K562 (cell line): ENCODE data around the gene ZDHHC11. TPM values are rescaled to one million over a fixed set of nuclear protein-coding genes. Genes with fewer than 3 reads are reported as not detected.
A peak's percentile ranks its signal among the peaks of the same experiment; 100 is the strongest.

Experiments
- ATAC-seq: fragments of 200-7000 bp; cut with Tn5 transposase; 3 replicates; pipeline ENCODE4 v1.9.1; 2020; ENCODE audit warnings: moderate library complexity
- BruUV-seq: library from RNA; stranded (reverse); fragments of 400-500 nt; replicated peaks from 2 replicates; lab custom pipeline; 2021; lab: Mats Ljungman, UMichigan
- CTCF ChIA-PET: fragments of 300-600 bp; formaldehyde crosslinking; extraction: SDS; loops from one replicate; lab custom pipeline; 2021; ENCODE audit warnings: low intra/inter-chr PET ratio; lab: Yijun Ruan, JAX
- POLR2A ChIA-PET: fragments of 300-600, 350-650 bp; sonication (Branson Sonifier 250); formaldehyde crosslinking; extraction: SDS; loops from one replicate; lab custom pipeline; 2021; ENCODE audit warnings: antibody characterized with exemption, inconsistent platforms; lab: Yijun Ruan, JAX
- DNase-seq, 4 experiments: peaks; one replicate each; pipeline versions ENCODE4 v3.0.0 to v3.0.0-alpha.2; 2011 to 2018; ENCODE audit warnings: low spot score in 3 of 4, mixed read lengths in 3 of 4; ENCODE audit errors: extremely low read depth in 1 of 4
- FAIRE-seq: peaks from 2 replicates; lab custom pipeline; 2011; peaks lifted over from hg19 to GRCh38; lab: Jason Lieb, UNC
- H2AFZ ChIP-seq: 2 replicates; pipeline ENCODE4 v1.6.0; 2011; ENCODE audit warnings: low read depth, low read length, control low read depth, inconsistent platforms
- H3K27ac ChIP-seq: fragments of 200-600 bp; 3 replicates; pipeline ENCODE4 v1.8.0; 2011; ENCODE audit warnings: low read depth, mild to moderate bottlenecking, control low read depth, inconsistent platforms, low read length, moderate library complexity, mixed read lengths; ENCODE audit errors: extremely low read depth
- H3K27me3 ChIP-seq, 2 experiments: fragments of 300-600 bp in 1 of 2; 2 replicates in 1 of 2; 3 replicates in 1 of 2; pipeline versions ENCODE4 v1.6.0 to v1.8.0; 2011; ENCODE audit warnings: inconsistent platforms in 2 of 2, low read length in 2 of 2, mild to moderate bottlenecking in 1 of 2, mixed read lengths in 1 of 2, moderate library complexity in 1 of 2; ENCODE audit not compliant: control insufficient read depth in 2 of 2, insufficient read depth in 2 of 2
- H3K36me3 ChIP-seq: fragments of 300-600 bp; 3 replicates; pipeline ENCODE4 v1.8.0; 2011; ENCODE audit warnings: mild to moderate bottlenecking, low read length, inconsistent platforms; ENCODE audit not compliant: control insufficient read depth, insufficient read depth
- H3K4me1 ChIP-seq, 2 experiments: fragments of 200-600 bp in 1 of 2; replicated peaks in 1 of 2; 2 replicates in 1 of 2; 3 replicates in 1 of 2; pipeline versions ENCODE4 v1.5.1 to v1.8.0; 2011; ENCODE audit warnings: inconsistent platforms in 2 of 2, low read length in 2 of 2, mild to moderate bottlenecking in 1 of 2, mixed read lengths in 1 of 2, moderate library complexity in 1 of 2; ENCODE audit not compliant: control insufficient read depth in 2 of 2, insufficient read depth in 2 of 2
- H3K4me2 ChIP-seq: 2 replicates; pipeline ENCODE4 v1.6.1; 2011; ENCODE audit warnings: low read length, control low read depth, inconsistent platforms, mixed read lengths; ENCODE audit not compliant: insufficient read depth
- H3K4me3 ChIP-seq: fragments of 200-600 bp; sonication (generic), shearing (Covaris generic); 2 replicates; pipeline ENCODE4 v1.5.1; 2016; ENCODE audit warnings: control low read depth, inconsistent platforms
- H3K79me2 ChIP-seq: fragments of 200-600 bp; 3 replicates; pipeline ENCODE4 v1.8.0; 2011; ENCODE audit warnings: low read length, inconsistent platforms; ENCODE audit not compliant: control insufficient read depth, insufficient read depth
- H3K9ac ChIP-seq, 2 experiments: 2 replicates each; pipeline versions ENCODE4 v1.6.0 to v1.6.1; 2011; ENCODE audit warnings: low read depth in 2 of 2, low read length in 2 of 2, control low read depth in 1 of 2, inconsistent platforms in 1 of 2, mild to moderate bottlenecking in 1 of 2, mixed read lengths in 1 of 2; ENCODE audit not compliant: insufficient read depth in 1 of 2
- H3K9me1 ChIP-seq: one replicate; pipeline ENCODE4 v1.6.0; 2011; ENCODE audit warnings: inconsistent platforms, mild to moderate bottlenecking, low read length, moderate library complexity; ENCODE audit not compliant: control insufficient read depth, insufficient read depth
- H3K9me3 ChIP-seq: replicated peaks from 2 replicates; pipeline ENCODE4 v1.5.1; 2011; ENCODE audit warnings: low read depth, low read length, inconsistent platforms; ENCODE audit not compliant: control insufficient read depth, insufficient read depth
- H4K20me1 ChIP-seq: replicated peaks from 2 replicates; pipeline ENCODE4 v1.6.1; 2011; ENCODE audit warnings: low read length, inconsistent platforms, mixed read lengths; ENCODE audit not compliant: control insufficient read depth, insufficient read depth
- DPF2 ChIP-seq: fragments of 450-650 bp; IDR thresholded peaks from 2 replicates; pipeline ENCODE4 v1.6.1; 2016
- FOS ChIP-seq: IDR thresholded peaks from 3 replicates; pipeline ENCODE4 v1.6.1; 2011; ENCODE audit not compliant: insufficient read length; ENCODE audit errors: extremely low read depth
- KLF1 ChIP-seq: fragments of 450-650 bp; IDR thresholded peaks from 2 replicates; pipeline ENCODE4 v1.6.1; 2016; ENCODE audit warnings: missing genetic modification characterization, missing compliant biosample characterization
- MYC ChIP-seq, 2 experiments: fragments of 250-450 bp in 1 of 2; sonication (Bioruptor Pico) in 1 of 2; IDR thresholded peaks; 2 replicates each; pipeline versions ENCODE4 v1.5.1 to v1.6.1; 2012 to 2021; ENCODE audit warnings: low read depth in 2 of 2, borderline replicate concordance in 1 of 2, improper control_type of control experiment in 1 of 2, low read length in 1 of 2, mild to moderate bottlenecking in 1 of 2, moderate library complexity in 1 of 2
- NCOR1 ChIP-seq: fragments of 450-650 bp; IDR thresholded peaks from 2 replicates; pipeline ENCODE4 v1.6.1; 2016; ENCODE audit warnings: mild to moderate bottlenecking, moderate library complexity
- NFYB ChIP-seq: IDR thresholded peaks from 2 replicates; pipeline ENCODE4 v1.6.1; 2011; ENCODE audit warnings: mild to moderate bottlenecking, moderate library complexity; ENCODE audit not compliant: insufficient read length; ENCODE audit errors: extremely low read depth
- PCBP1 ChIP-seq: fragments of 200-400 bp; formaldehyde crosslinking; IDR thresholded peaks from 2 replicates; pipeline ENCODE4 v1.6.1; 2018; ENCODE audit warnings: mild to moderate bottlenecking, low read depth, low read length; ENCODE audit not compliant: poor library complexity, severe bottlenecking
- POLR2G ChIP-seq: fragments of 200-400 bp; formaldehyde crosslinking; IDR thresholded peaks from 2 replicates; pipeline ENCODE4 v1.6.1; 2017; ENCODE audit warnings: low read depth, mild to moderate bottlenecking, antibody characterized with exemption, low read length, moderate library complexity
- RHOXF2B ChIP-seq: fragments of 250-450 bp; sonication (Bioruptor Pico); conservative IDR thresholded peaks from 2 replicates; pipeline ENCODE4 v1.5.1; 2021
- STAG1 ChIP-seq: sonication (generic); formaldehyde crosslinking; IDR thresholded peaks from 2 replicates; pipeline ENCODE4 v1.5.0; 2020; ENCODE audit warnings: missing genetic modification reagents, borderline replicate concordance
- WGBS: fragments of 100-300 bp; shearing (Covaris generic); methylation state at CpG from one replicate; pipeline ENCODE4 v1.1.6; 2016; ENCODE audit warnings: low coverage, mixed read lengths; ENCODE audit not compliant: insufficient coverage; ENCODE audit errors: missing lambda C conversion rate; 5-methylcytosine and 5-hydroxymethylcytosine counted together
- in situ Hi-C: fragments of 300-500 bp; cut with MboI; formaldehyde crosslinking; loops from 4 replicates; pipeline ENCODE4 v1.15.0; 2018; ENCODE audit warnings: inconsistent platforms, mixed read lengths
- intact Hi-C: fragments of 100-400 bp; cut with micrococcal nuclease; formaldehyde crosslinking; loops from 2 replicates; pipeline ENCODE4 v1.14.2; 2022
- polyA plus RNA-seq, 8 experiments: library from polyadenylated mRNA; depleted of rRNA in 4 of 8; stranded (reverse) in 5 of 8; unstranded in 3 of 8; fragments of >200 nt; fragmentation: Nextera tagmentation in 2 of 8; fragmentation: Illumina TruSeq in 1 of 8; extraction: Ambion mirVana in 2 of 8; extraction: Trizol in 1 of 8; gene quantifications; 2 replicates each; pipeline versions ENCODE4 v1.2.1 to v1.2.3, GENCODE V29; 2011 to 2014; ENCODE audit warnings: inconsistent platforms in 1 of 8, missing spikeins in 1 of 8
- total RNA-seq, 7 experiments: library from RNA; depleted of rRNA in 6 of 7; stranded (reverse); fragments of >200 nt in 6 of 7; fragmentation: Illumina TruSeq in 2 of 7; extraction: Trizol in 2 of 7; gene quantifications; 2 replicates each; pipeline versions ENCODE4 v1.2.1 to v1.2.3, GENCODE V29; 2011 to 2021; ENCODE audit warnings: low replicate concordance in 1 of 7
- TF ChIP-seq, protein P1 (sequence below): fragments of 250-450 bp; sonication (Bioruptor Pico); IDR thresholded peaks from 2 replicates; pipeline ENCODE4 v1.4.0; 2020; ENCODE audit warnings: mild to moderate bottlenecking, moderate library complexity, borderline replicate concordance
- TF ChIP-seq, protein P2 (sequence below), 2 experiments: IDR thresholded peaks in 1 of 2; conservative IDR thresholded peaks in 1 of 2; 2 replicates each; pipeline ENCODE4 v1.6.1; 2016; ENCODE audit warnings: low read depth in 2 of 2, mild to moderate bottlenecking in 1 of 2, missing compliant biosample characterization in 1 of 2, missing genetic modification characterization in 1 of 2, moderate library complexity in 1 of 2

The ZDHHC11 gene
- total and polyA plus RNA-seq, 9 of the 15 experiments (the other 6 are each of a cell fraction or from before 2014, with no cell fraction given): 0.07 to 2.3 (median 0.52) TPM

DNA sequence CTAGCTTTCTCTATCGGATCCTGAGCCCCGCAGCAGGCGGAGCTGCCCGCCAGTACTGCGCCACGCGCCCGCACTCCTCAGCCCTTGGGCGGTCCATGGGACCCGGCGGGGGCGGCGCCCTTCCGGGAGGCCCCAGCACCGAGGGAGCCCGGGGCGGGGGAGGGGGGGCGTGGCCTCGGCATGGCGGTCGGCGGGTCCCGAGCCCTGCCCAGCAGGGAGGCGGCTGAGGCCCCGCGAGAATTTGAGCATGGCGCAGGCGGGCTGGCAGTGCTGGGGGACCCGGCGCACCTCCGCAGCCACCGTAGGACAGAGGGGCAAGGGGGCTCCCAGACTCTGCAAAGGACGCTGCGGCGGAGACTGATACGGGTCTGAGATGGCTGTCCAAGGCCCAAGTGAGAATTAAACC, 73.0 kb downstream of the ZDHHC11 start (continued):
- TF ChIP-seq MYC (IDR thresholded peaks at IDR 0.05; ENCODE audit: low read depth, low read length): 0 out of 2 replicates have a peak, but pooled peaks have one; percentile 25
- TF ChIP-seq MYC (CRISPR knock-in tag; IDR thresholded peaks at IDR 0.05; ENCODE audit: borderline replicate concordance, low read depth): no peak
- TF ChIP-seq STAG1 (CRISPR knock-in tag): no peak

DNA sequence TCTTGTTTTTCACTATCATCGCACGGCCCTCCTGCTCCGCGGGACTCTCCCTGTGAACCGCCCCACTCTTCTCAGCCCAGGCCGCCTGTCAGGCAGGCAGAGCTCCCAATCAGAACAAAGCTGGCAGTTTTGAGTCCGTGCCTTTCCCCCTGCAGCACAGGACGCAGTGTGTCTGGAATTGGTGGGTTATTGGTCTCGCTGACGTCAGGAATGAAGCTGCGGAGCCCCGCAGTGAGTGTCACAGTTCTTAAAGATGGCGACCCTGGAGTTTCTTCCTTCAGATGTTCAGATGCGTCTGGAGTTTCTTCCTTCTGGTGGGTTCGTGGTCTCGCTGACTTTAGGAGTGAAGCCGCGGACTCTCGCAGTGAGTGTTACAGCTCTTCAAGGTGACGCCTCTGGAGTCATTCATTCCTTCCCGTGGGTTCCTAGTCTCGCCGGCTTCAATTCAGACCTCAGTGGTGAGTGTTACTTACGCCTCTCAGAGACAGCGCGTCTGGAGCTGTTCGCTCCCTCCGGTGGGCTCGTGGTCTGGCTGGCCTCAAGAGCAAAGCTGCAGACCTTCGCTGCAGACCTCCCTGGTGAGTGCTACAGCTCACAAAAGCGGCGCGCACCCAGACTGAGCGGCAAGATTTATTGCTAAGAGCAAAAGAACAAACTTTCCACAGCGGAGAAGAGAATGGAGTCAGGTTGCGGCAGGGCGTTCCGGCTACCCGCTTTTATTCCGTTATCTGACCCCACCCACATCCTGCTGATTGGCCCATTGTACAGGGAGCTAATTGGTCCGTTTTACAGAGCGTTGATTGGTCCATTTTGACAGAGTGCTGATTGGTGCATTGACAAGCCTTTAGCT, 73.7 kb downstream of the ZDHHC11 start:
- peak overlapping the region; percentile 68 for H3K4me2 ChIP-seq
- ChIA-PET CTCF (no interaction called here), POLR2A (no interaction called here)
- peak; percentile 60 to 77 (median 70) for DNase-seq
- in situ Hi-C loops: no loop called here
- BruUV-seq: TSS peak; percentile 57
- FAIRE-seq: peak; percentile 94
- peak; percentile 93 for ATAC-seq
- H4K20me1 ChIP-seq: no peaks in the 10 kb centered on the region; the same call in 1 of the 2 replicates
- H2AFZ ChIP-seq: peak overlapping the region; percentile 89
- peaks cover 0 to 21% of the 10 kb centered on the region in 2 experiments; a peak in 2 of 5 replicates for H3K27me3 ChIP-seq
- 0 out of 4 replicates have a peak overlapping the region, but pooled peaks of 1 of the 2 experiments have one; percentile 48 for H3K9ac ChIP-seq
- peak overlapping the region; percentile 34 for H3K4me3 ChIP-seq
- H3K27ac ChIP-seq: no peak overlapping the region
- no peaks in the 10 kb centered on the region for H3K79me2 ChIP-seq
- no peaks in the 10 kb centered on the region for H3K9me1 ChIP-seq
- peaks cover 0 to 22% of the 10 kb centered on the region in 2 experiments; a peak in 3 of 5 replicates for H3K4me1 ChIP-seq
- WGBS: 41% methylated on average over 42 of the region's 42 CpGs
- no peaks in the 10 kb centered on the region for H3K36me3 ChIP-seq
- H3K9me3 ChIP-seq: no peaks in the 10 kb centered on the region
- intact Hi-C loops: no loop called here
- TF ChIP-seq POLR2G (peak; percentile 56; the same call in 1 of the 2 replicates), PCBP1 (no peak), NFYB (peak; percentile 98), DPF2 (peak; percentile 42; the same call in 1 of the 2 replicates), KLF1 (tag) (0 out of 2 replicates have a peak, but pooled peaks have one; percentile 40), RHOXF2B (no peak), FOS (peak; percentile 50), NCOR1 (no peak)
- TF ChIP-seq, protein P1, sequence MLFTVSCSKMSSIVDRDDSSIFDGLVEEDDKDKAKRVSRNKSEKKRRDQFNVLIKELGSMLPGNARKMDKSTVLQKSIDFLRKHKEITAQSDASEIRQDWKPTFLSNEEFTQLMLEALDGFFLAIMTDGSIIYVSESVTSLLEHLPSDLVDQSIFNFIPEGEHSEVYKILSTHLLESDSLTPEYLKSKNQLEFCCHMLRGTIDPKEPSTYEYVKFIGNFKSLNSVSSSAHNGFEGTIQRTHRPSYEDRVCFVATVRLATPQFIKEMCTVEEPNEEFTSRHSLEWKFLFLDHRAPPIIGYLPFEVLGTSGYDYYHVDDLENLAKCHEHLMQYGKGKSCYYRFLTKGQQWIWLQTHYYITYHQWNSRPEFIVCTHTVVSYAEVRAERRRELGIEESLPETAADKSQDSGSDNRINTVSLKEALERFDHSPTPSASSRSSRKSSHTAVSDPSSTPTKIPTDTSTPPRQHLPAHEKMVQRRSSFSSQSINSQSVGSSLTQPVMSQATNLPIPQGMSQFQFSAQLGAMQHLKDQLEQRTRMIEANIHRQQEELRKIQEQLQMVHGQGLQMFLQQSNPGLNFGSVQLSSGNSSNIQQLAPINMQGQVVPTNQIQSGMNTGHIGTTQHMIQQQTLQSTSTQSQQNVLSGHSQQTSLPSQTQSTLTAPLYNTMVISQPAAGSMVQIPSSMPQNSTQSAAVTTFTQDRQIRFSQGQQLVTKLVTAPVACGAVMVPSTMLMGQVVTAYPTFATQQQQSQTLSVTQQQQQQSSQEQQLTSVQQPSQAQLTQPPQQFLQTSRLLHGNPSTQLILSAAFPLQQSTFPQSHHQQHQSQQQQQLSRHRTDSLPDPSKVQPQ (CRISPR knock-in tag): no peak
- TF ChIP-seq, protein P2, sequence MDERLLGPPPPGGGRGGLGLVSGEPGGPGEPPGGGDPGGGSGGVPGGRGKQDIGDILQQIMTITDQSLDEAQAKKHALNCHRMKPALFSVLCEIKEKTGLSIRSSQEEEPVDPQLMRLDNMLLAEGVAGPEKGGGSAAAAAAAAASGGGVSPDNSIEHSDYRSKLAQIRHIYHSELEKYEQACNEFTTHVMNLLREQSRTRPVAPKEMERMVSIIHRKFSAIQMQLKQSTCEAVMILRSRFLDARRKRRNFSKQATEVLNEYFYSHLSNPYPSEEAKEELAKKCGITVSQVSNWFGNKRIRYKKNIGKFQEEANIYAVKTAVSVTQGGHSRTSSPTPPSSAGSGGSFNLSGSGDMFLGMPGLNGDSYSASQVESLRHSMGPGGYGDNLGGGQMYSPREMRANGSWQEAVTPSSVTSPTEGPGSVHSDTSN (CRISPR knock-in tag; IDR thresholded peaks at IDR 0.05; ENCODE audit: low read depth): no peak
- TF ChIP-seq, protein P2 (tag; conservative IDR thresholded peaks at IDR 0.05; ENCODE audit: low read depth): peak; percentile 46
